RWPE1 (cell line): ENCODE results near the gene VPS50.
"Not testable (repeated sequence)": the region's sequence is repeated elsewhere in the genome, so short reads cannot be mapped to it uniquely, and the experiment has no call there.

Experiments used
- CTCF ChIA-PET: fragments of 350-600 bp; sonication (Branson Sonifier 250); formaldehyde crosslinking; extraction: SDS; loops from one replicate; lab custom pipeline; 2021; lab: Yijun Ruan, JAX
- POLR2A ChIA-PET: fragments of 400-600 bp; formaldehyde crosslinking; extraction: SDS; loops from one replicate; lab custom pipeline; 2020; ENCODE audit warnings: antibody characterized with exemption; ENCODE audit not compliant: low non-redundant PET; lab: Yijun Ruan, JAX
- DNase-seq: peaks from one replicate; pipeline ENCODE4 v3.0.0; 2012; ENCODE audit warnings: low spot score
- H3K27ac ChIP-seq: fragments of 450-650 bp; 2 replicates; pipeline ENCODE4 v1.5.1; 2017
- CTCF ChIP-seq: fragments of 450-650 bp; conservative IDR thresholded peaks from 2 replicates; pipeline ENCODE4 v1.5.1; 2017; ENCODE audit warnings: low read depth, mild to moderate bottlenecking

The VPS50 gene

GRCh38 chr7:93359520-93360198 is 127.5 kb downstream of the VPS50 start:
- CTCF ChIA-PET, result no interaction called here
- no peak overlapping the region for H3K27ac ChIP-seq
- no peak for DNase-seq
- TF ChIP-seq CTCF, result no peak
- POLR2A ChIA-PET, result no interaction called here

GRCh38 chr7:93361853-93362252 is 129.7 kb downstream of the VPS50 start:
- DNase-seq, result no peak
- ChIA-PET CTCF (no interaction called here), POLR2A (no interaction called here)
- no peak for TF ChIP-seq CTCF
- no peak overlapping the region for H3K27ac ChIP-seq

- no peak for TF ChIP-seq CTCF
- DNase-seq, result no peak
- ChIA-PET CTCF (no interaction called here), POLR2A (interaction anchor here (0.7 kb wide), 1 partner anchor 41 kb away, joined by 5 read pairs; no protein-coding TSS in a partner anchor)
- no peak overlapping the region for H3K27ac ChIP-seq
Measured at GRCh38 chr7:93364806-93365205, 132.6 kb downstream of the VPS50 start.

- ChIA-PET POLR2A (interaction anchor here (0.7 kb wide), 1 partner anchor 40 kb away, joined by 5 read pairs; no protein-coding TSS in a partner anchor), CTCF (no interaction called here)
- TF ChIP-seq CTCF, result no peak
- H3K27ac ChIP-seq, result no peak overlapping the region
- DNase-seq, result no peak
Measured at GRCh38 chr7:93365341-93365740, 133.2 kb downstream of the VPS50 start.

- ChIA-PET CTCF (no interaction called here), POLR2A (no interaction called here)
- H3K27ac ChIP-seq, result no peak overlapping the region
- no peak for TF ChIP-seq CTCF
- no peak for DNase-seq
Measured at GRCh38 chr7:93366816-93367215, 134.7 kb downstream of the VPS50 start.

- no peak for DNase-seq
- ChIA-PET POLR2A (no interaction called here), CTCF (no interaction called here)
- no peak overlapping the region for H3K27ac ChIP-seq
- no peak for TF ChIP-seq CTCF
Measured at GRCh38 chr7:93367254-93367653, 135.1 kb downstream of the VPS50 start.

GRCh38 chr7:93370937-93371336 is 138.8 kb downstream of the VPS50 start:
- DNase-seq, result not testable (repeated sequence)

More at GRCh38 chr7:93370937-93371336, 138.8 kb downstream of the VPS50 start:
- H3K27ac ChIP-seq, CTCF ChIA-PET, POLR2A ChIA-PET: not testable (repeated sequence)
